GM19193 (cell line): ENCODE data around the gene FAM216A.

ENCODE experiments used
- POLR2A ChIP-seq: IDR thresholded peaks from 4 replicates; pipeline ENCODE4 v1.6.1; 2011; ENCODE audit not compliant: insufficient read depth, insufficient read length; ENCODE audit errors: extremely low read depth

The FAM216A gene

DNA sequence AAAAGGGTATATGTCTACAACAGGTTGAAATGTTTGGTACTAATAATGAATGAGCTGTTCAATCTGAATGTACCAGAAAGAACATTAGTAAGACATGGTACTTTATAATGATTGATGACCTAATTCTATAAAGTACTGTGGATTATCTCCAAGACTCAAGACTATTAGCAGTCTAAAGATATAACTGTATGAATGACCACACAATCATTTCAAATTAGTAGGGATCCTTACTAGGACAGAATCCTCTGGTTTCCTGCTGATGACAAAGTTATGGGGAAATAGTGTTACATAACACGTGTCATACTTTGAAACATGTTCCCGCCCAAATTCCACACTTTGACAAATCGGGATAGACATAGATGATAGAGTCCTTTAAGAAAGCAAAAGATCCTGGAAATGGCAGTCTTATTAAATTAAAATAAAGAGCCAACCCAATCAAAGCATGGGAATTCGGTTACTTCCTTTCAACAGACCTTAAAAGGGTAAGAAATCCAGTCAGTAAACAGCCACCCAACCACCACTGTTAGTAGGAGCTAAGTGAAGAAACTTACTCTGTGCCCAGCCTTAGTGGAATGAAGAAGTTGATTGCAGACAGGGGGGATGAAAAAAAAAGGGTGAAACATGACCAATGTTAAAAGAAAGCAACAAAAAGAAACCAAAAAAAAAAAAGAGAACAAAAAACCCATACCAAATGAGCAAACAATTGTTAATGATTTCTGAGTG, 30.5 kb downstream of the FAM216A start:
- TF ChIP-seq POLR2A = no peak

DNA sequence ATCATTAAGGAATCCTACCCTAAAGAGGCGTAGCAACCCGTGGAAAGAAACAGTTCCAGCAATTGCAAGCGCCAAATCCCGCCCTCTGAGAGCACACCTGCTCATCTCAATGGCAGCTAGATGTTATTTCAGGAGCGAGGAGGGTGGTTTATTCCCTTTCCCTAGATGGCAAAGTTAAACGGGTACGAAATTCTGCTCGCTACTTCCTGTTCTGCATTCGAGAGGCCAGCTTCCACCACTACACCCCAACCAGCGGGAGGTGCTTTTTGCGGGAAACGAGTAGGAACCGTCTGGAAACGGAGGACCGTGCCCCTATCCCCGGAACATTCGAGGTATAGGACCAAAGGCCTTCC, 32.7 kb downstream of the FAM216A start:
- TF ChIP-seq POLR2A = no peak

DNA sequence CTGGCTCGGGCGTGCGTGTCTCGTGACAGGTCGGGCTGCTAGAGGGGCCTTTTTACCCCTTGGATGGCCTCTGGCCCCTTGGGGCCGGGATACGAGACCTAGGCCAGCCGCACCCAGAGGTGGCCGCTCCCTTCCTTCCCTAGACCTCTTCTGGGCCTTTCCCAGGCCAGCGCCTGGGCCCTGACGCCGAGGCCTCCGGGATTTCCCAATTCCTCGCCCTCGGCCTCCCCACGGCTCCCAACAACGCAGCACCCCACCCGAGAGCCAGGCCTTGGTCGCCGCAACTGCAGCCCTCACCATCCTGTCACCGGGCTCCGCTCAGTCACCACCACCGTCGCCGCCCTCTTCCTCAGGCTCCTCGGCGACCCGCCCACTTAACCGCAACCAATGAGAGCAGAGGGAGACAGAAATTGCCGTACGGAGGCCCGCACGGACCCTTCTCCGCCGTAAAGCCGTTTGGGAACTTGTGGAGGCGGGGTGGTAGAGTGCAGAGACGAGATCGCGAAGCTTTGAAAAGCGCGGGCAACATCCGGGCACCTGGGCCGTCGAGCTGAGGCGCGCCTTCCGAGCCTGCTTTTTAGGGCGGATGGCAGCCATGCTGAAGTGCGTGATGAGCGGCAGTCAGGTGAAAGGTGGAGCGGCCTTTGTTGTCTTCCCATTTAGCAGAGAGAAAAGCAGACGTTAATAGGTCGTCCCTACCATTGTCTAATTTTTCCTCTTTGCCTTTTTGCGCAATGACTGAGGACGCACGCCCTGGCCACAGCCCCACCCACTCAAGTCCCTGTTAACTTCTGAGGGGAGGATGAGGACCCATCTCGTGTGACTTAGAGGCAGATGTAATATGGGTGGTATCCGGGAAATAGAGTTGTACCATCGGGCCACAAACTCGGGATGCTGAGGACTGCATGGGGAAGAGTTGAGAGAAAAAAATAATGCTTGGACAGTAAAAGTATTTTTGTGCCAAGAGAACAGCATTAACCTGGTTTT, 33.4 kb downstream of the FAM216A start, which contains the start of the genes RAD9B and VPS29:
Gene RAD9B (plus strand): TSS at position 580 of the 987 bp plus-strand sequence. CDS start 7 bp downstream, at position 587.
Gene VPS29 (minus strand): TSS at position 360 of the 987 bp plus-strand sequence. CDS start 60 bp downstream, at position 300.
- peak; percentile 97 for TF ChIP-seq POLR2A

DNA sequence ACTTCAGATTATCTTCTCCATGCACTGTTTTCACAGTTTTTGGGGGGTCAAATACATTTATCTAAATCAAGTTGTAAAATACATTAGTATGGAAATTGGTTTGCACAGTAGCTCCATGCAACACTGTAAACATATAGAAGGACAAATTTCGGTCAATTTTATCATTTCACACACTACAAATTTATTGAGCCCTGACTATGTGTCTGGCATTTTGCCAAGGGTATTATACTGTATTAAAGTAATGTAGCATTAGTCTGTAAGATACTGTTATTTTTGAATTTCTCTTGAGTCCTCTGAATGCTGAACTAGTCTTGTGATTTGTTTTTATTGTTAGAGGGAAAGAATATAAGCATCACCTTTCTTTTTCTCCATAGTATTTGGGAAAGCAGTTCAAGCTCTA, 34.8 kb downstream of the FAM216A start:
- no peak for TF ChIP-seq POLR2A

DNA sequence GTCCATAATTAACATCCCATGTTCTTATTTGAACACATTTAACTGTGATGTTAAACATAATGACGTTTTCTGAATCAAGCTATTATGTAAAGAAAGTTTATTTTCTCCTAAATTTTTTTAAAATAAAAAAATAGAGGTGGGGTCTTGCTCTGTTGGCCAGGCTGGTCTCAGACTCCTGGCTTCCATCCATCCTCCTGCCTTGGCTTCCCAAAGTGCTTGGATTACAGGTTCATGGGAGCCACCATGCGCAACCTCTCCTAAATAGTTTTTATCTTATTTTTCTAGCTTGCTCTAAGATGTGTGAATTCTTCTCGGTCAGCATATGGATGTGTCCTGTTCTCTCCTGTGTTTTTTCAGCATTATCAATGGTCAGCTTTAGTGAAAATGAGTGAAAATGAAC, 36.7 kb downstream of the FAM216A start:
- no peak for TF ChIP-seq POLR2A

DNA sequence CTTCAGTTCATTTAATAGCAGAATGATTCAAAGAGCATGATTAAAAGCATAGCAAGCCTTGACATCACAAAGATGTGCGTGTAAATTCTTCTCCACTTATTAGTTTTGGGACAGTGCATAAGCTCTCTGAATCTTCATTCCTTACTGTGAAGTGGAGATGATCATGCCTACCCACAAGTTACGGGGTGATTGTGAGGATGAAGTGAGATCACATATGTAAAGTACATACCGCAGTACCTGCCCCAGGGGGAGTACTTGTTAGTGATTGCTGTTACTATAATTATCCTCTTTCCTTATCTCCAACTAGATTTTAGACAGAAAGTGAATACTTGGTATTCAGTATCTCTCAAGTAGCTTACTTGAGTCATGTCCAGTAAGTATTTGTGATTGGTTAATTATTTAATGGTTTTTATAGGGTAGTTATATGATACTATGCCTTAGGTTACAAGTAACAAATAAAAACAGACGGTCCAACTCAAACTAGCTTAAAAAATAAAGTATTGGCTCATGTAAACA, 39.5 kb downstream of the FAM216A start:
- TF ChIP-seq POLR2A = no peak

DNA sequence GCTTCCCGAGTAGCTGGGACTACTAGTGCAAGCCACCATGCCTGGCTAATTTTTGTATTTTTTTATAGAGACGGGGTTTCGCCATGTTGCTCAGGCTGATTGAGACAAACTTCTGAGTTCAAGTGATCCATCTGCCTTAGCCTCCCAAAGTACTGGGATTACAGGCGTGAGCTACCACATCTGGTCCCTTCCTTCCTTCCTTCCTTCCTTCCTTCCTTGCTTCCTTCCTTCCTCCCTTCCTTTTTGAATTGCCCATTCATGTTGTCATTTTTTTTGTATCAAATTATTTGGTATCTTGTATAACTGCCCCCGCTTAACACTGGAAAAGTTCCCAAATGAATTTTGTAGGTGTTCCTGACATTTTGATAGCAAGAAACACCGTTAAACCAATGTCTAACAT, 45.2 kb downstream of the FAM216A start:
- no peak for TF ChIP-seq POLR2A

DNA sequence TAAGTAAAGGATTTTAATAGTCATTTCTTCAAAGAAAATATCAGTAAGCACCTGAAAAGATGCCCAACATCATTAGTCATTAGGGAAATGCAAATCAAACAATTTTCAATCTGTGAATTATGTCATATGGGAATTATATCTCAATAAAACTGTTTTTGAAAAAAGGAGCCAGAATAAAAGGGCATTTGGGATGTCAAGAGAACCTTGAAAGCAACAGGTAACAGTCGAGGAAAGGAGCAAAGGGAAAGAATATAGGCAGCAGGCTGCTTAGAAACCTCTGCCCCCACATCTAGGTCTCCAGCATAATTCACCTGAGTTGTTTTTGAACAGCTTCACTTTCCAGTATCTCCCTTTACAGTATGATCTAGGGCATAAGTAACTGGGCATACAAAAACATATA, 45.7 kb downstream of the FAM216A start:
- no peak for TF ChIP-seq POLR2A

DNA sequence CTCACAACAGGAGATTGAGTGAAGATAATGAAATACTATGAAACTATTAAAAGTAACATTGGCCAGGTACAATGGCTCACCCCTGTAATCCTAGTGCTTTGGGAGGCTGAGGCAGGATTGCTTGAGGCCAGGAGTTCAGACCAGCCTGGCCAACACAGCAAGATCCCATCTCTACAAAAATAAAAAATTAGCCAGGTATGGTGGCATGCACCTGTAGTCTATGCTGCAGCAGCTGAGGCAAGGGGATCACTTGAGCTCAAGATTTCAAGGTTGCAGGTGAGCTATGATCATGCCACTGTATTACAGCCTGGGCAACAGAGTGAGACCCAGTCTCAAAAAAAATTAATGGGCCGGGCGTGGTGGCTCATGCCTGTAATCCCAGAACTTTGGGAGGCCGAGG, 48.4 kb downstream of the FAM216A start:
- no peak for TF ChIP-seq POLR2A

DNA sequence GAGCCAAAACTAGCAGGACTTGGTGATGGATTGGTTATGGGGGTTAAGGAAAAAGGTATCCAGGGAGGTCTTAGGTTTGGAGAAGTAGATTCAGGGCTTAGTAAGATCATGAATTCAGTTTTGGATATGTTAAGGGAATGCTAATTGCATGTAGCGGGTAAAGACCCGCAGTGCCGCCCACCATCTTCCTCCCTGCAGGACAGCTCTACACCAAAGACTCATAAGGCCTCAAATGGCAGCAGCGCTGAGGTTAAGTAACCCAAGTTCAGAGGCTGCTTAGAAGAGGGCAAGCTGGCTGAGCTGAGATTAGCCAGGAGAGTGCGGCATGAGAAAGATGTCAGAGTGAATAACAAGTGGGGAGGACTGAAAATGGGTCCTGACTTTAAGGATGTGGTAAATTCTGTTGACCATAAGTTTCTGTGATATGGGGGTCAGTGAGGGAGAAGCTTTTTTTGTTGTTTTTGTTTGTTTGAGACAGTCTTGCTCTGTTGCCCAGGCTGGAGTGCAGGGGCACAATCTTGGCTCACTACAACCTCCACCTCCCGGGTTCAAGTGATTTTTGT, 59.7 kb downstream of the FAM216A start:
- TF ChIP-seq POLR2A = no peak

DNA sequence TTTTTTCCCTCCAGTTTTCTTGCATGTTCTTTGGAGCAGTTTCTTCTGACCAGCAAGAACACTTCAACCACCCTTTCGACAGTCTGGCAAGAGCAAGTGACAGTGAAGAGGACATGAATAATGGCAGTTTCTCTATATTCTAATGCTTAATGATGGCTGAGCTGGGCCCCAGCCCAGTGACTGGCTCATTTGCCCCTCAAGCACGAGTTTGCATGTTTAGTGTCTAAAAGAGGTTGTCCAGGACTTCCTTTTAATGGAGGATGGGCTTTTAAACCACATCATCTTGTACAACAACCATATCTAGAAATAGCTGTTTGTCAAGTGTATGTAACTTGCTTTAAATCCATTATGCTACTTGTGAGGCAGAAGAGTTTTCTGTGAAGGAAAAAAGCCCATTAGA, 61.9 kb downstream of the FAM216A start:
- no peak for TF ChIP-seq POLR2A

DNA sequence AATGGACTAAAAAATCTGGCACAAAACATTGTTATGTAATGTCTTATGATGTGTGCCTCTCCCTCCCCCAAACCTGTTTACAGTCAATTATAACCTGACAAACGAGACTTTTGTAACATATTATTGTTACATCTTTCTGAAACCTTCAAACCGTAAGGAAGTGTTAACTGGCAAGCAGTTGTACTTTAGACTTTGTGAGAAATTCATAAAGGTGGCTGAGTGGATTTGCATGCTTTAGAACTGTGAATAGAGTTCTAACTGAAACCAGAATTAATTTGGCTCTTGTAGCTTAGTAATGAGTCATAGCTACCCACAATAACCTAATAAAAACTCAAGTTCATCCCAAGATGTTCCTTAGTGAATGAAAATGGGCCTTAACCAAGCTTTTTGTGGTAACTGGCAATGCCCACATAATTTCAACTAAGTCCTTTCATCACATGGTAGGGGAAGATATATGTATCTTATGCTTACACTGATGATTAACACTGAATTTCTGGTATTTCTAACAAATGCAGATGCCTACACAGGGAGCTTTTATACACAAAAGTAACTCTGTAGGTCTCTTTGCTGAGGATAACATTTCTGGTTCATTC, 63.2 kb downstream of the FAM216A start:
- no peak for TF ChIP-seq POLR2A

DNA sequence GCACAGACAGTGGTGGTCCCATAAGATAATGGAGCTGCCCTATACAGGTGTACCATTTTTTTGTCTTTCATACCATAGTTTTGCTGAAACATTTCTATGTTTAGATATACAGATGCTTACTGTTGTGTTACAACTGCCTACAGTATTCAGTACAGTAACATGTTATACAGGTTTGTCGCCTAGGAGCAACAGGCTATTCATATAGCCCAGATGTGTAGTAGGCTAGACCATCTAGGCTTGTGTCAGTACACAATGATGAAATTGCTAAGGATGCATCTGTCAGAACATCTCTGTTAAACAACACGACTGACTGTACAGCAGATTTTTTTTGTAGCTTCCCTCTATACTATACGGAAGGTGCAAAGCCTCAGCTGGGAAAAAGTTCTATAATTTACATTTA, 64.0 kb downstream of the FAM216A start:
- TF ChIP-seq POLR2A = no peak

DNA sequence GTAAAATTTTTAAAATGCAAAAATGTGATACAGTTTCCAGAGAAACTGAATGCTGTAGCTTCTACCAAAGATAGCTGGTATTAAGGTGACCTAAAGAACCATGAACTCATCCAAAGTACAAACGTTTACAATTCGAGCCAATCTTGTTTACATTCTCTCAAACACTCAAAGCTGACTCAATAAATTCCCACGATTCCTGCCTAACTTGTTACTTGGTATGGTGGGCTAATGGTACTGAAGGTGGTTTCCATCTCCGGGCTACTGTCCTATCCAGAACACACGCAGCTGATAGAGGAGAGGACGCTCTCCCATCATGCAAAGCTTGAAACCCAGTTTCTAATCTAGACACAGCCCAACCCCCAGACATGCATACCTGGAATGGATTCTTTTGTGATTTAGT, 65.0 kb downstream of the FAM216A start:
- no peak for TF ChIP-seq POLR2A

DNA sequence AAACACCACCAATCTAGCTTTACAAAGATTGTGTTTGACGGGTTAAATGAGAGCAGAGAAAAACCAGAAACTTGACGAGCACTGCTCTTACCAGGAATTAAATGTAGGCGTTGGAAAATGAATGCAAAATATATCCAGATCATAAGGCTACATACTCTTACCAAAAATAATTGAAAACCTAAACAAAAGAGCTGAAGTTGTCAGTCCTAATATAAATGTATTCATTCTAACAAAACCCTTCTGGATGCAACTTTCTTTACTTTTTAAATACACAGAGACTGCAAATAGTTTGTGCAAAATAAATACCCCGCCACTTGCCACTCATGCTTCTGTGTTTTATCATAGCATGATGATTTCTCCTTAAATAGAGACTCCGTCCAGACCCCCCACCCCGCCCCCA, 66.2 kb downstream of the FAM216A start:
- no peak for TF ChIP-seq POLR2A

DNA sequence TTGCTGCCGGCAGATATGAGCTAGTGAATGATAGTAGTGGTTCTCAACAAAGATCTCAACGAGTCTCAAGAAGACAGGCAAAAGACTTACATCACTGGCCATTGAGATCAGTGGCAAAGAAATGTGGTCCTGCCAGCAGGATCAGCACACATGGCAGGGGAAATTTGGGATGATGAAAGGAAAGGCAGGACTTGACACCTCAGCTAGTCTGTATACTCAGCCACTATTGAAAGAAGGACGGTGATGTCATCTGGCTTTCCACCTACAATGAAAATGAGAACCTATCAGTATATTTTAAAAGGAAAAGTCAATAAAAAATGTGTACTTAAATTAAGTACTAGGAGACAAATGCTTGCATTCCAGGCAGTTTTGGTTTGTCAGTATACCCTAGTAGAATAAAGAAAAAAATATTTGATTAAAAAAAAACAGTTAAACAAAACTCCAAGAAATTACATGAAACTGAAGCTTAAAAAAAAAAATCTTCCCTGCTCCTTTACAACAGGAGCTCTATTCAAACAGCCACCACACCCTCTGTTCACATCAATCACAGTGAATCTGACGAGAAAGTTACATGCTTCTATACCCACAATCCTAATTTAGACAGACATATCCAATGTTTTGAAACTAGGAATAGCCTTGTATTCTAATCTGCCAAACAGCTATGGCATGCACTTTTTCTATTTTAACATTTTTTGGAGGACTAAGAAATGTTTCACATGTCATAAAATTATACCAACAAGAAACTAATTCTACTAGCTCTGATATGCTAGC, 68.4 kb downstream of the FAM216A start:
- TF ChIP-seq POLR2A = no peak
